ENCODE data around the gene SUSD6.

The SUSD6 gene

GRCh38 chr14:69704319-69704718 lies 92.9 kb downstream of the SUSD6 start:
- no peaks in the 10 kb centered on the region for H3K27me3 ChIP-seq (replicated peaks; ENCODE audit: control insufficient read depth, insufficient read depth, low read length)
- no peak for DNase-seq (ENCODE audit: extremely low read depth, insufficient read length)
- H3K4me3 ChIP-seq (replicated peaks; ENCODE audit: low read depth, low read length) = no peak overlapping the region
- TF ChIP-seq CTCF (IDR thresholded peaks at IDR 0.05; ENCODE audit: insufficient read depth, low read length, poor library complexity, severe bottlenecking) = no peak
- H3K36me3 ChIP-seq (ENCODE audit: control insufficient read depth, insufficient read depth, low read length) = peaks cover 23% of the 10 kb centered on the region

GRCh38 chr14:69705706-69706105 lies 94.3 kb downstream of the SUSD6 start:
- no peak overlapping the region for H3K4me3 ChIP-seq (replicated peaks; ENCODE audit: low read depth, low read length)
- no peaks in the 10 kb centered on the region for H3K27me3 ChIP-seq (replicated peaks; ENCODE audit: control insufficient read depth, insufficient read depth, low read length)
- no peak for TF ChIP-seq CTCF (IDR thresholded peaks at IDR 0.05; ENCODE audit: insufficient read depth, low read length, poor library complexity, severe bottlenecking)
- peaks cover 32% of the 10 kb centered on the region for H3K36me3 ChIP-seq (ENCODE audit: control insufficient read depth, insufficient read depth, low read length)
- no peak for DNase-seq (ENCODE audit: extremely low read depth, insufficient read length)

- no peak for TF ChIP-seq CTCF (IDR thresholded peaks at IDR 0.05; ENCODE audit: insufficient read depth, low read length, poor library complexity, severe bottlenecking)
- Histone ChIP-seq H3K4me3 (replicated peaks; ENCODE audit: low read depth, low read length) (no peak overlapping the region), H3K36me3 (ENCODE audit: control insufficient read depth, insufficient read depth, low read length) (peaks cover 48% of the 10 kb centered on the region), H3K27me3 (replicated peaks; ENCODE audit: control insufficient read depth, insufficient read depth, low read length) (no peaks in the 10 kb centered on the region)
- no peak for DNase-seq (ENCODE audit: extremely low read depth, insufficient read length)
Measured at GRCh38 chr14:69708049-69708448, 96.7 kb downstream of the SUSD6 start.

DNA sequence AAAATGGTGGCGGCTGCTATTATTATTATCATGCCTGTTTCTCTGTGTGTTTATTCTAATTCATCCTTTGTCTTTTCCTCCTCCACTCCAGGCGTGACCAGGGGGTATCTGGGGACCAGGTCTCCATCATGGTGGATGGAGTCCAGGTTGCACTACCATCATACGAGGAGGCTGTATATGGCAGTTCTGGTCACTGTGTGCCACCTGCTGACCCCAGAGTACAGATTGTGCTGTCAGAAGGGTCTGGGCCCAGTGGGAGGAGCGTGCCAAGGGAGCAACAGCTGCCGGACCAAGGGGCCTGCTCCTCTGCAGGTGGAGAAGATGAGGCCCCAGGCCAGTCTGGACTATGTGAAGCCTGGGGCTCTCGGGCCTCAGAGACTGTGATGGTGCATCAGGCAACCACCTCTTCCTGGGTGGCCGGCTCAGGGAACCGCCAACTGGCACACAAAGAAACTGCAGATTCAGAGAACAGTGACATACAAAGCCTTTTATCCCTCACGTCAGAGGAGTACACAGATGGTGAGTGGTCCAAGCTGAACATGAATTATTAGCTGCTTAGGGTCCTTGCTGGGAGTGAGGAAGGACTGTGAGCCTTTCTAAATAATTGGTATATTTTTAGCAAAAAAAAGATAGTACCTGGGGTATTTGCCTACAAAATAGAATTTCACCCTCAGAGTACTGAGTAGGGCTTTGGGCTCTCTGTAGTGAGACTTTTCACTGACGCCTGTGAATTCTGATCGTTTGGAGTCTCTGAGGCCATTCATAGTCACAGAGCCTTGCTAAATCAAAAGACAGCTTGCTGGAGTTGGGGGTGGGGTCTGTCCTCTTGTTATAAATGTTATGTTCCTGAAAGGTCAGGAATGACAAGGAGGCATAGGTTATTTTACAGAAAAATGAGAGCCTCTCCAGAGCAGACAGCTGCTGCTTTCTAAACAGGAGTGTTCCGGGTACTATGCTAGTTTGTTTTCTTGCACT lies 97.5 kb downstream of the SUSD6 start:
- no peak for DNase-seq (ENCODE audit: extremely low read depth, insufficient read length)
- Histone ChIP-seq H3K36me3 (ENCODE audit: control insufficient read depth, insufficient read depth, low read length) (peaks cover 45% of the 10 kb centered on the region), H3K4me3 (replicated peaks; ENCODE audit: low read depth, low read length) (no peak overlapping the region), H3K27me3 (replicated peaks; ENCODE audit: control insufficient read depth, insufficient read depth, low read length) (no peaks in the 10 kb centered on the region)
- TF ChIP-seq CTCF (IDR thresholded peaks at IDR 0.05; ENCODE audit: insufficient read depth, low read length, poor library complexity, severe bottlenecking) = peak; percentile 40

DNA sequence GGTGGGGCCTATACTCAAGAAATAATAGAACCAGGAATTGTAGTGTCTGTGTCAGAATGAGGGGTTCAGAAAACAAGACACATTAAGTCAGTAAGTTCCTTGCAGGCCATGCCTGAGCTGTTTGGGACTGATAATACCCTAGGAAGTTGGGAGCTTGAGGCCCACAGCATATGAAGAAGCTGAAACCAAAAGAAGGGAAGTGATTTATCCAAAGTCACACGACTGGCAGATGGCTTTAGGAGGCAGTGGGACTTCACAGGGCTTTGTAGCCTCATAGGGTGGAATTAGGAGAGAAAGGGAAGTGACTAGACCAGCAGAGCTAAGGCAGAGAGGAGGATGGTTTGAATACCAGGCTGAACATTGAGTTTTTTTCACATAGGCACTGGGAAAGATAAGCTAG lies 99.0 kb downstream of the SUSD6 start:
- no peak for TF ChIP-seq CTCF (IDR thresholded peaks at IDR 0.05; ENCODE audit: insufficient read depth, low read length, poor library complexity, severe bottlenecking)
- Histone ChIP-seq H3K4me3 (replicated peaks; ENCODE audit: low read depth, low read length) (no peak overlapping the region), H3K36me3 (ENCODE audit: control insufficient read depth, insufficient read depth, low read length) (peaks cover 45% of the 10 kb centered on the region), H3K27me3 (replicated peaks; ENCODE audit: control insufficient read depth, insufficient read depth, low read length) (no peaks in the 10 kb centered on the region)
- DNase-seq (ENCODE audit: extremely low read depth, insufficient read length) = no peak
